ENCODE results near the gene PLXNA4.

GRCh38 chr7:132182992-132183391 is 393.3 kb downstream of the PLXNA4 start:
- no peak for TF ChIP-seq SPI1 (IDR thresholded peaks at IDR 0.05; ENCODE audit: low read depth, low read length)
- no peak for TF ChIP-seq POLR2A (IDR thresholded peaks at IDR 0.05; ENCODE audit: low read depth, low read length)
- no peak for TF ChIP-seq POLR2AphosphoS5 (IDR thresholded peaks at IDR 0.05; ENCODE audit: low read depth, low read length)
- no peak for TF ChIP-seq TAF1 (IDR thresholded peaks at IDR 0.05; ENCODE audit: low read depth, low read length)
